ENCODE data around the gene TMEM63A.
"Not testable (repeated sequence)": the region's sequence is repeated elsewhere in the genome, so short reads cannot be mapped to it uniquely, and the experiment has no call there.

TMEM63A gene

DNA sequence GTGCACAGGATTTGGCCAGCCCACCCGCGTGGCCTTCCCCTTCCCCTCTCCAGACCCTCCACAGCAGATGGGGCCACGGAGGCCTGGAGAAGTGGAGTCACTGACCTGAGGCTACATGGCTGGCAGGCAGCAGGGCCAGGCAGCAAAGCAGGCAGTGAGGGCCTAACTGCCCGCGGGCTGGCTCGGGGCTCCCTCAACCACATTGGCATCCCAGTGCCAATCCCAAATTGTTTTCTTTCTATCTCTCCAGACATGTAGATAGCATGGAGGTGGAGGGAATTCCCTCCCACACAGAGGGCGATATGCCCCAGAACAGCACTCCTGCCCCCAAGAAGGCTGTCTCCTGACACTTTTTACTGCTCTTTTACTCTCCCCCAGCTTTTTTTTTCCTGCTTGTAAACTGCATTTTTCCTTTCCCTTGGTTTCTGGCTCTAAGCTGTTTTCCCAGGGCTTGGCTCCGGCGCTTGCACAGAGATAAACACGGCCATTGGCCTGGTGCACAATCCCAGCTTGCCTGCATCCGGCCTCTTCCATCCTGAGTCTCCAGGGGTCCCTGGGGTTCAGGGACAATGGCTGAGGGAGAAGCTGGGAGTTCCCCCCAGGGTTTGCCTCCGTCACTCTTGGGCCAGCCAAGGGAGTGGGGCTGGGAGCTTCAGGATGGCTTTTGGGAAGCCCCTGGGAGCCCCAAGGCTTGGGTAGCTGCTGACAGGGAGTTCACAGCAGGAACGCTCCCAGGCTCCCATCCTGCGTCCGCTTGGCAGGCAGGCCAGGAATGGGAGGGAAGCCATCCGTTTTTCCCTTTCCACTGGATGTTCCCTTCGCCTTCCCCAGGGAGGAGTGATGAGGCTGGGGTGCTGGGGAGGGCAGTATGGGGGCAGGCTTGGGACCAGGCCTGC, 65.3 kb downstream of the TMEM63A start:
- DNase-seq, result no peak

DNA sequence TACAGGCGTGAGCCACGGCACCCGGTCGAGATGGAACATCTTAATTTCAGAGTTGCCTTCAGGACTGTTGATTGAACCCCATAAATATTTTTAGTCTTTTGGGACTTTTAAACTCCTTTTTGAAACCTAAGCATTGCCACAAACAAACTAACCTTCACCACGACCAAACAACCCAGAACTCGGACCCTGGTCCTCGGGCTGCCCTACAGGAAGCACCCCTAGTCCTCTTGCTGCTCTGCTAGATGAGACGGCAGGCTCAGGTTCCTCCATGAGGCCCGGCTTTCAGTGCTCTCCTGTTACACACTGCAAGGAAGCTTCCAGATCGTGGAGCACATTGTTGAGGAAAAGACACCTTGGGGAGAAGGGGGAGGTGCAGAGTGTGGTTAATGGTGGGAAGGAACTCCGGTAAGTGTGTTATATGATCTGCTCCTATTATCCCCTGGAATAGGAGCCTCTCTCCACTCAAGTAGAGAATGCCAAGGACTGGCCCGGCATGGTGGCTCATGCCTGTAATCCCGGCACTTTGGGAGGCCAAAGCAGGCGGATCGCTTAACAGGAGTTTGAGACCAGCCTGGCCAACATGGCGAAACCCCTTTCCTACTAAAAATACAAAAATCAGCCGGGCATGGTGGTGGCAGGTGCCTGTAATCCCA, 66.5 kb downstream of the TMEM63A start:
- DNase-seq, result no peak

DNA sequence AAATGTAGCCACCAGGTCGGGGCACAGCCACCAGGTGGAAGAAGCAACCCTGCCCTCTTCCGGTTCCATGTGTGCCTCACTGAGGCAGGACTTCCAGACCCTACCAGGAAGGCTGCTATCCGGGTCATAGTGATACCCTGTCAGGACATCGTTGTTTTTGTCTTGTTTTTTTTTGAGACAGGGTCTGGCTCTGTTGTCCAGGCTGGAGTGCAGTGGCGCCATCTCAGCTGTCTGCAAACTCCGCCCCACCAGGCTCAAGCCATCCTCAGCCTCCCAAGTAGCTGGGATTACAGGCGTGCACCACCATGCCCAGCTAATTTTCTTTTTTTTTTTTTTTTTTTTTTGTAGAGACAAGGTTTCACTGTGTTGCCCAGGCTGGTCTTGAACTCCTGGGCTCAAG, 67.1 kb downstream of the TMEM63A start:
- DNase-seq, result not testable (repeated sequence)

DNA sequence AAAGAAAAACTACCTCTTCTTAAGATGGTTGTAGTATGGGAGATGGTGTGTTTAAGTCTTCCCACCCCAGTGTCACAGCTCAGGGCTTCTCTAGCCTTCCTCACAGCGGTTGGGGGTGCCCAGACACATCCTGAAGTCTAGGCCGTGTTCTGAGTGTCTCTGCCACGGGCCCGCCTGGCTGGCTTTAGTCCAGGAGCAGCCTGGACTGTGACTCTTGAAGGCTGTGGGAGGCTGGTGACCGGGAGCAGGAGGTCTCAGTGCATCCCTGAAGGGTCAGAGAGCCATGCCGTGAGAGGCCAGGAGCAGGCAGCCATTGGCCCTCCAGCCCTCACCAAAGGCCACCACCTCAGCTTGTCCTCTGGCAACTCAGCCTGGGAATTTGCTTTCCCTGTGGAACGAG, 67.8 kb downstream of the TMEM63A start:
- DNase-seq, result no peak

DNA sequence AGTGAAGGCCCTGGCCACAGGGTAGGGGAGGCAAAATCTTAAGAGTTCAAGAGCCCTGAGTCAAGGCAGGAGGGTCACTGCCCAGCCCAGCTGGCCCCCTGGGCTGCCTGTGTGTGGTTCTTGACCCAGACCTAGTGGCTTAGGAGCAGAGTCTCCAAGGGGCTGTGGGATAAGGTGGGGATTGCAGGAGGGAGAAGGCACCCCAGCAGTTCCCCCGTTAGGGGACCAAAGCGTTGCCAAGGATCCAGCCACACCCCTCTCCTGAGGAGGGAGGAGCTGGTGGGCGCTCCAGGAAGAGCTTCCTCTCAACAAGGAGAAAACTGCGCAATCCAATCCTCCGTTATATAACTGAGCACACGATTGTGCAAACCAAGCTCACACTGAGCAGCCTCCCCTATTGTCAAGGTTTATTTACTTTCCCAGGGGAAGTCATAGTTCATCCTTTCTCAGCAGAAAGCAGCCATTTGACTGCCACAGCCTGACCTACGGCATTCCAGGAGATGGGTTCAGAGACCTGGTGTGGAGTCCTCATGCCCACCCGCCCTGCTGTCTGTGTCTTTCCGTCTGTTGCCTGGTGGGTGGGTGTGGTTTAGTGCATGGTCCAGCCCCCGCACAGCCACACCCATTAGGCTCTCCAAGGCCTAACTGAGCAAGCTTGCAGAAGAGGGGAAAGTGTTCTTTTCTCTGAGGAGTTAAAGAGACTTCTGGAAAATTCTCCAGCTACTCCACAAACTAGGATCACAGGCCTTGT, 68.8 kb downstream of the TMEM63A start:
- DNase-seq, result no peak

DNA sequence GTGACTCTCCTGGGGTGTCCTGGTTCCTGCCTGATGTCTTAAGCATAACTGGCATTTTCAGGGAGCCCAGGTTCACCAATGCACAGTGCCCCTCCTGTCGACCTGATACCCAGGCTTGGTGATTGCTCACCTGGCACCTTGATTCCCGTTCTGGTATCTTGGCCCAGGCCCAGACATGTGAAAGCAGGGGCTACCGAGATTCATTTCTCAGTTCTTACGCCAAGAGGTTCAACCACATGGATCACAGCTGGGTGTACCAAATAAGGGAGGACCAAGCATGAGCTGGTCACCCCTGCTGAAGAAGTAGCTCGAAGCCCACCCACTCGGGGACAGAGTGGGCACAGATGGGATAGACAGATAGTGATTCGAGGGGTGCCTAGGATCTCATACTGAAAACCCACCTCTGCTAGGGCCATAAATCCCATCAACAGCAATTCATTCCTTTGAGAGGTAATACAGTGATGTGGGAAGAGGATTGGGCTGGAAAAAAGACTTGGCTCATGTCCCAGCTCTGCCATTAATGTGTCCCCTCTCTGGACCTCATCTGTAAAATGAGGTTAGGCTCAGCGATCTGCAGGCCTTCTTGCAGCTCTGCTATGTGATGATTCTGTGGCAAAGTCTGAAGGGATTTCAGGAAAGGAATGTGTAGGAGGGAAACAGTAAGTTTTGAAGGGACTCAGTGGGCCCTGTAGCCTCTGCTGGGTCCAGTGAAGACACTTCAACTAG, 69.5 kb downstream of the TMEM63A start:
- no peak for DNase-seq

DNA sequence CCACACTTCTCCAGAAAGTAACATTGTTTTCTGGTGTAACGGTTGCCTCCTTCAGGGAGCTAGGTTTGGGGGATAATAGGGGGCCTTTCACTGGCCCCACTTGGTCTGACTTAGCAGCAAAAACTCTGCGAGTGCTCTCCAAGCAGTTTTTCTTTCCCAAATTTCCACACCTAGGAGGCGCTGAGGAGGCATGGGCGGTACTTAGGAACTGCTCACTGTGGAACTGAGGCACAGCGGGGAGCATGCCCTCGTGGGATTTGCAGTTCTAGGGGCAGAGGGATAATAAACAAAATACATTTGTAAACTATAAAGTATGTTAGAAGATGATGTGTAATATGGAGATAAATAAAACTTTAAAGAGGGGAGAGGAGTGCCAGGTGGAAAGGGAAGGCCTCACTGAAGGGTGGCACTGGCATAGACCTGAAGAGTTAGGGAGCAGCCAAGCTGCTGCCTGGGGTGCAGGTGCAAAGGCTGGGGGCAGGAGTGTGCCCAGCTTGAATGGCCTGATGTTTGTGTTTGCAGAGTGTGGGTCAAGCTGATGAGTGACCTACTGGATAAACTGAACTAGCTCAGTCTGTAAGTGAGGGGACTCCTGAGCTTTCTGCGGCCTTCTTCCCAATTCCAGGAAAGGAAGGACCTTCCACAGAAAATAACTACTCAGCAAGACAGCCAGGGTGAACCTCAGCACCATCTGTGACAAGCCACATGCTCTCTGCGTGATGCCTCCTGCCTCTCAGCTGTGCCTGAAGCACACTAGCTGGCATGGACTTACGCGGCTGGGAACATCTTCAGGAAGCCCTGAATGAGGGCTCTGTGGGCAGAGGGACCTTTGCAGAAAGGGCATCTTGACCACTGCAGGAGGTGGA, 70.3 kb downstream of the TMEM63A start:
- no peak for DNase-seq

DNA sequence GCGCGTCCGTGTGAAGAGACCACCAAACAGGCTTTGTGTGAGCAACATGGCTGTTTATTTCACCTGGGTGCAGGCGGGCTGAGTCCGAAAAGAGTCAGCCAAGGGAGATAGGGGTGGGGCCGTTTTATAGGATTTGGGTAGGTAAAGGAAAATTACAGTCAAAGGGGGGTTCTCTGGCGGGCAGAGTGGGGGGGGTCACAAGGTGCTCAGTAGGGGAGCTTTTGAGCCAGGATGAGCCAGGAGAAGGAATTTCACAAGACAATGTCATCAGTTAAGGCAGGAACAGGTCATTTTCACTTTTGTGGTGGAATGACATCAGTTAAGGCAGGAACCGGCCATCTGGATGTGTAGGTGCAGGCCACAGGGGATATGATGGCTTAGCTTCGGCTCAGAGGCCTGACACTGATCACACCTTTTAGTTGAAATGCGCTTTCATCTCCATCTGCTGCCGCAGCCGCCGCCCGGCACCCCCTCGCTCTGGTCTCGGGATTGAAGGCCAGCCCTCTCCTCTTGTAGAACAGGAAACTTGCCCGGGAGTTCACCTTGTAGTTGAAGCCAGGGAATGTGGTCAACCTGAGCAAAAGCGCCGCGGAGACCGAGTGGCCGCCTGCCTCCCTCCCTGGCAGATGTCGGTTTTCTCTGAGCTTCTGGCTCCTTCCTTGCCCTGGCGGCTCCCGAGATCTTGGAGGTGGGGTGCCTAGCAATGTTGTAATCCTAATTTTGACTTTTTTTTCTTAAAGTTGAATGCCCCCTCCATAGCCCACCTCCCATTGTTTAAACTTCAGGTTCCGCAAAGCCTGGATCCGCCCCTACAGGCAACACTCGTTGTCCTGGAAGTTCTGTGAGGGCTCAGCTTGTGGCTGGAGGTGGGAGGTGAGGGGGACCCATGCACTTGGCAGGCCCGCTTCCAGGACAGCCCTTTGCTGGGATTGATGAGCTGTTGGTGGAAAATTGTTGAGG, 71.3 kb downstream of the TMEM63A start:
- DNase-seq, result not testable (repeated sequence)

DNA sequence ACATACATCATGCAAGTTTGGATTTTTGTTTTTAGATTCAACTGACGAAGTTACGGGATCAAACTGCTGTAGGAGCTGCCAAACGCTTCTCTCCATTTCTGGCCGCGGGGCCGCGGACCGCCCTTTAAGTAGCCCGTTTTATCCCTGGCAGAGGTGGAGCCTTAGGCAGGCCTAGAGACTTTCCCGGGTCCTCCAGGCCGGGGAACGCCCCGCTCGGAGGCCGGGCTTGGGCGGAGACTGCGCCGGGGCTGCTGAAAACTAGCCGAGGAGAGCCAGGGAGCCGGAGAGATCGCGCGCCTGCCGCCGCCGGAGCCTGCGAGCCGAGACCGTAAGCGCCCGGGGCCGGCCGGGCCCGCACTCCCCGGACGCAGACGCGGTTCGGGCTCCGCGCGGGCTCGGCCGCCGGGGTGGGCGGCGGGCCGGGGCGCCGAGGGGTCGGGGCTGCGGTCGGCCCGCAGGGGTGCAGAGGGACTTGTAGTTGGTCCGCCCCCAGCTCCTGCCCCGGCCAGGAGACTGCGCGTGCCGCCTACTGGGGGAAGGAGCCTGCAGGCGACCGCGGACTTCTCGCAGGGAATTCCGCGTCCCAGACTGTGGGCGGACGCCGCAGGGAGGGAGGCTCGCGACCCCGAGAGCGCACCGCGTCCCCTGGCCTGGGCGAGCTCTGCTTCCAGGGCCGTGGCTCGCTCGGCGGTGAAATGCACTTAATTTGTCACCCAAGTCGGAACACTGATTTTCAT, 72.2 kb downstream of the TMEM63A start, which contains the start of gene EPHX1:
Gene EPHX1, plus strand, starts transcription at position 283 of the 737 bp plus-strand sequence. CDS start 18,606 bp downstream, outside the sequence.
- DNase-seq, result peak; percentile 89

DNA sequence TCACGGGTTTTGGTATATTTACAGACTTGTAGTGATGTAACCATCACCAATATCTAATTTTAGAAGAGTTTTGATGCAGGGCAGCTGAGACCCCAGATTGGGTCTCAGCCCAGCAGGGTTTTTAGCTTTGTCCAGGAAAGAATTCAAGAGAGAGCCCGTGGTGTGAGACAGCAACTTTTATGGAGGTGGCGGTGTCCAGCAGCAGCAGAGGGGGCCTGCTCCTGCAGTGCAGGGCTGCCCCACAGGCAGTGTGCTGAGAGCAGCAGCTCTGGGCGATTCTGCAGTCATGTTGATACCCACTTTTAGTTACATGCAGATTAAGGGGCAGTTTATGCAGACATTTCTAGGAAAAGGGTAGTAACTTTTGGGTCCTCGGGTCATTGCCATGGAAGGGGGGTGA, 74.0 kb downstream of the TMEM63A start:
- no peak for DNase-seq

DNA sequence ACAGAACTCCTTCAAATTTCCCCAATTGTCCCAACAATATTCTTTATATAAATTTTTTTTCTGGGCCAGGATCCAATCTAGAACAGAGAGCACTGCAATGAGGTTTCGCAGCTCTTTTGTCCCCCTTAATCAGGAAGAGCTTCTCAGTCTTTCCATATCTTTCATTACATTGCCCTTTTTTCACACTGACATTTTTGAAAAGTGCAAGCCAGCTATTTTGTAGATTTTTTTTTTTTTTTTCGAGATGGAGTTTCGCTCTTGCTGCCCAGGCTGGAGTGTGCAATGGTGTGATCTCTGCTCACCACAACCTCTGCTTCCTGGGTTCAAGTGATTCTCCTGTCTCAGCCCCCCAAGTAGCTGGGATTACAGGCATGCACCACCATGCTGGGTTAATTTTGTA, 75.4 kb downstream of the TMEM63A start:
- not testable (repeated sequence) for DNase-seq

DNA sequence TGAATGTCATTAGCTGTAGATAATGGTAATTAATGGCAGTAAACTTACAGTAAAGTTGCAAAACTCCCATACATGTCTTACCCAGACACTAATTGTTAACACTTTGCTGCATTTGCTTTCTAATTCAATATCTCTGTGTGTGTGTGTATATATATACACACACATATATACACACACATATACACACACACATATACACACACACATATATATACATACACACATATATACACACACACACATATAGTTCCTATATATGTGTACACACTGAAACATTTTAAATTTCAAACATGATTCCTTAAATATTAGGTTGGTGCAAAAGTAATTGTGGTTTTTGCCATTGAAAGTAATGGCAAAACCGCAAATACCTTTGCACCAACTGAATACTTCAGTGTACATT, 75.9 kb downstream of the TMEM63A start:
- no peak for DNase-seq

DNA sequence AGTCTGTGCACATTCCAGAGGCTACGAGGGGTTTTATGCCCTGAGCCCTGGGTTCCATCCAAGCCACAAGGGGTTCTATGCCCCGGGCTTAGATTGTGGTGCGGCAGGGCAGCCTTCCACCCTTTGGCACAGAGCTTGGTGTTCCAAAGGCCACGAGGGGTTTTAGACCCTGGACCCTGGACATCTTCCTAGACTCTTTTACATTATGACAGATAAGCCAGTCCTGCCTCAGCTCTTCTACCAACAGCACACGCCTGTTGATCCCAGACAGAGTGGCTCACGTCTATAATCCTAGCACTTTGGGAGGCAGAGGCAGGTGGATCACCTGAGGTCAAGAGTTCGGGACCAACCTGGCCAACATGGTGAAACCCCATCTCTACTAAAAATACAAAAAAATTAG, 81.0 kb downstream of the TMEM63A start:
- not testable (repeated sequence) for DNase-seq

DNA sequence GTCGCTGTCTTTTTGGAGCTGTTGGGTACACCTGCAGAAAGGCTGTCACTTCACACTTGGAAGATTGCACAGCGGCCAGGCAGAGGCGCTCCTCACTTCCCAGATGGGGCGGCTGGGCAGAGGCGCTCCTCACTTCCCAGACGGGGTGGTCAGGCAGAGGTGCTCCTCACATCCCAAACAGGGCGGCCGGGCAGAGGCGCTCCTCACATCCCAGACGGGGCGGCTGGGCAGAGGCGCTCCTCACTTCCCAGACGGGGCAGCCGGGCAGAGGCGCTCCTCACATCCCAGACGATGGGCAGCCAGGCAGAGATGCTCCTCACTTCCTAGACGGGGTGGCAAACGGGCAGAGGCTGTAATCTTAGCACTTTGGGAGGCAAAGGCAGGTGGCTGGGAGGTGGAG, 86.1 kb downstream of the TMEM63A start:
- not testable (repeated sequence) for DNase-seq

Measured in stimulated activated CD4-positive, alpha-beta T cell treated with anti-CD3 and anti-CD28 coated beads, Interleukin-15, amount 100 ng/mL, for 24 hours (primary cell).